K562 (cell line): ENCODE results near the gene ARL8A. TPM values are rescaled to one million over a fixed set of nuclear protein-coding genes. Genes with fewer than 3 reads are reported as not detected.

ENCODE experiments used
- BHLHE40 ChIP-seq: IDR thresholded peaks from 2 replicates; pipeline ENCODE4 v1.6.1; 2011; ENCODE audit warnings: low read length, improper control_type of control experiment
- BRCA1 ChIP-seq, 2 experiments: fragments of 450-650 bp in 1 of 2; sonication (generic) in 1 of 2; formaldehyde crosslinking in 1 of 2; IDR thresholded peaks; 2 replicates each; pipeline versions ENCODE4 v1.5.0 to v1.6.1; 2017 to 2020; ENCODE audit warnings: mild to moderate bottlenecking in 1 of 2, missing genetic modification reagents in 1 of 2
- DMBX1 ChIP-seq: fragments of 250-450 bp; sonication (Bioruptor Pico); IDR thresholded peaks from 2 replicates; pipeline ENCODE4 v1.8.0; 2022; ENCODE audit warnings: inconsistent platforms, mild to moderate bottlenecking, moderate library complexity, borderline replicate concordance
- ELF1 ChIP-seq: fragments of 200-800 bp; sonication (Bioruptor generic); IDR thresholded peaks from 2 replicates; pipeline ENCODE4 v1.6.1; 2016; ENCODE audit warnings: missing genetic modification characterization, missing compliant biosample characterization
- FOS ChIP-seq: IDR thresholded peaks from 3 replicates; pipeline ENCODE4 v1.6.1; 2011; ENCODE audit not compliant: insufficient read length; ENCODE audit errors: extremely low read depth
- GATA2 ChIP-seq: sonication (generic); formaldehyde crosslinking; IDR thresholded peaks from 2 replicates; pipeline ENCODE4 v1.4.0; 2020; ENCODE audit warnings: mild to moderate bottlenecking, missing genetic modification reagents
- KDM2B ChIP-seq: fragments of 250-450 bp; sonication (Bioruptor Pico); IDR thresholded peaks from 2 replicates; pipeline ENCODE4 v1.8.0; 2021; ENCODE audit warnings: mild to moderate bottlenecking, moderate library complexity
- KDM5B ChIP-seq: fragments of 200-600 bp; sonication (generic); IDR thresholded peaks from 2 replicates; pipeline ENCODE4 v1.6.1; 2012; ENCODE audit warnings: low read depth, mild to moderate bottlenecking, moderate library complexity, low read length, control low read depth, inconsistent platforms; ENCODE audit not compliant: insufficient replicate concordance
- KHSRP ChIP-seq: fragments of 450-650 bp; IDR thresholded peaks from 2 replicates; pipeline ENCODE4 v1.6.1; 2017
- L3MBTL2 ChIP-seq: fragments of 450-650 bp; IDR thresholded peaks from 2 replicates; pipeline ENCODE4 v1.6.1; 2016; ENCODE audit warnings: mild to moderate bottlenecking, moderate library complexity
- MAX ChIP-seq: sonication (generic); formaldehyde crosslinking; IDR thresholded peaks from 2 replicates; pipeline ENCODE4 v1.9.0; 2022; ENCODE audit warnings: mild to moderate bottlenecking, missing genetic modification reagents
- PCBP1 ChIP-seq: fragments of 200-400 bp; formaldehyde crosslinking; IDR thresholded peaks from 2 replicates; pipeline ENCODE4 v1.6.1; 2018; ENCODE audit warnings: mild to moderate bottlenecking, low read depth, low read length; ENCODE audit not compliant: poor library complexity, severe bottlenecking
- PHF21A ChIP-seq: fragments of 450-650 bp; IDR thresholded peaks from 2 replicates; pipeline ENCODE4 v1.6.1; 2017; ENCODE audit warnings: low read depth, borderline replicate concordance
- POLR2AphosphoS2 ChIP-seq: IDR thresholded peaks from 2 replicates; pipeline ENCODE4 v1.6.1; 2012; ENCODE audit warnings: low read length, improper control_type of control experiment
- RAD21 ChIP-seq, 2 experiments: fragments of 250-450 bp in 1 of 2; fragments of 450-650 bp in 1 of 2; sonication (Bioruptor Pico) in 1 of 2; formaldehyde crosslinking in 1 of 2; IDR thresholded peaks in 1 of 2; conservative IDR thresholded peaks in 1 of 2; 2 replicates each; pipeline versions ENCODE4 v1.4.0 to v1.8.0; 2020 to 2022; ENCODE audit warnings: mild to moderate bottlenecking in 2 of 2, moderate library complexity in 1 of 2
- RBM17 ChIP-seq: fragments of 200-400 bp; formaldehyde crosslinking; IDR thresholded peaks from 2 replicates; pipeline ENCODE4 v1.6.1; 2017; ENCODE audit warnings: low read depth, mild to moderate bottlenecking, low read length, borderline replicate concordance
- SMARCA5 ChIP-seq: fragments of 450-650 bp; IDR thresholded peaks from 2 replicates; pipeline ENCODE4 v1.6.1; 2016
- TAF1 ChIP-seq: IDR thresholded peaks from 2 replicates; pipeline ENCODE4 v1.6.1; 2011; ENCODE audit warnings: mild to moderate bottlenecking, low read length, moderate library complexity; ENCODE audit not compliant: insufficient read depth, control insufficient read depth, severe bottlenecking; ENCODE audit errors: extremely low read depth
- TEAD1 ChIP-seq, 2 experiments: fragments of 450-650 bp in 1 of 2; sonication (generic) in 1 of 2; formaldehyde crosslinking; IDR thresholded peaks; 2 replicates each; pipeline versions ENCODE4 v1.4.0 to v1.8.0; 2020 to 2022; ENCODE audit warnings: mild to moderate bottlenecking in 2 of 2, missing genetic modification reagents in 1 of 2
- ZSCAN32 ChIP-seq: fragments of 450-650 bp; formaldehyde crosslinking; IDR thresholded peaks from 2 replicates; pipeline ENCODE4 v1.4.0; 2020; ENCODE audit warnings: mild to moderate bottlenecking, moderate library complexity
- ZZZ3 ChIP-seq: fragments of 450-650 bp; IDR thresholded peaks from 2 replicates; pipeline ENCODE4 v1.6.1; 2016; ENCODE audit warnings: antibody characterized with exemption, mild to moderate bottlenecking, moderate library complexity
- polyA plus RNA-seq, 8 experiments: library from polyadenylated mRNA; depleted of rRNA in 4 of 8; stranded (reverse) in 5 of 8; unstranded in 3 of 8; fragments of >200 nt; fragmentation: Nextera tagmentation in 2 of 8; fragmentation: Illumina TruSeq in 1 of 8; extraction: Ambion mirVana in 2 of 8; extraction: Trizol in 1 of 8; gene quantifications; 2 replicates each; pipeline versions ENCODE4 v1.2.1 to v1.2.3, GENCODE V29; 2011 to 2014; ENCODE audit warnings: inconsistent platforms in 1 of 8, missing spikeins in 1 of 8
- total RNA-seq, 7 experiments: library from RNA; depleted of rRNA in 6 of 7; stranded (reverse); fragments of >200 nt in 6 of 7; fragmentation: Illumina TruSeq in 2 of 7; extraction: Trizol in 2 of 7; gene quantifications; 2 replicates each; pipeline versions ENCODE4 v1.2.1 to v1.2.3, GENCODE V29; 2011 to 2021; ENCODE audit warnings: low replicate concordance in 1 of 7
- TF ChIP-seq, protein P1 (sequence below): fragments of 450-650 bp; IDR thresholded peaks from 2 replicates; pipeline ENCODE4 v1.6.1; 2016; ENCODE audit warnings: borderline replicate concordance
- TF ChIP-seq, protein P2 (sequence below): fragments of 450-650 bp; formaldehyde crosslinking; IDR thresholded peaks from 2 replicates; pipeline ENCODE4 v1.4.0; 2020; ENCODE audit warnings: mild to moderate bottlenecking, mixed read lengths
- TF ChIP-seq, protein P3 (sequence below): sonication (generic); formaldehyde crosslinking; IDR thresholded peaks from 2 replicates; pipeline ENCODE4 v1.8.0; 2022; ENCODE audit warnings: mild to moderate bottlenecking, missing genetic modification reagents

ARL8A gene
- total and polyA plus RNA-seq, 9 of the 15 experiments (the other 6 are each of a cell fraction or from before 2014, with no cell fraction given) = 0.17 to 27.3 (median 15.6) TPM

GRCh38 chr1:202105571-202106339 is 38.8 kb downstream of the ARL8A start (continued):
- TF ChIP-seq DMBX1 = no peak
- TF ChIP-seq FOS = no peak
- TF ChIP-seq PCBP1 = no peak
- TF ChIP-seq MAX = no peak
- TF ChIP-seq BRCA1 (IDR thresholded peaks at IDR 0.05) = no peak
- no peak for TF ChIP-seq BRCA1 (CRISPR knock-in tag; IDR thresholded peaks at IDR 0.05)
- TF ChIP-seq KDM2B (CRISPR knock-in tag) = no peak
- TF ChIP-seq POLR2AphosphoS2 = no peak
- TF ChIP-seq RBM17 = no peak
- TF ChIP-seq L3MBTL2 = peak; percentile 35; the same call in 1 of the 2 replicates
- no peak for TF ChIP-seq KDM5B
- TF ChIP-seq GATA2 (CRISPR knock-in tag) = no peak
- TF ChIP-seq TAF1 = no peak
- TF ChIP-seq, protein P1, sequence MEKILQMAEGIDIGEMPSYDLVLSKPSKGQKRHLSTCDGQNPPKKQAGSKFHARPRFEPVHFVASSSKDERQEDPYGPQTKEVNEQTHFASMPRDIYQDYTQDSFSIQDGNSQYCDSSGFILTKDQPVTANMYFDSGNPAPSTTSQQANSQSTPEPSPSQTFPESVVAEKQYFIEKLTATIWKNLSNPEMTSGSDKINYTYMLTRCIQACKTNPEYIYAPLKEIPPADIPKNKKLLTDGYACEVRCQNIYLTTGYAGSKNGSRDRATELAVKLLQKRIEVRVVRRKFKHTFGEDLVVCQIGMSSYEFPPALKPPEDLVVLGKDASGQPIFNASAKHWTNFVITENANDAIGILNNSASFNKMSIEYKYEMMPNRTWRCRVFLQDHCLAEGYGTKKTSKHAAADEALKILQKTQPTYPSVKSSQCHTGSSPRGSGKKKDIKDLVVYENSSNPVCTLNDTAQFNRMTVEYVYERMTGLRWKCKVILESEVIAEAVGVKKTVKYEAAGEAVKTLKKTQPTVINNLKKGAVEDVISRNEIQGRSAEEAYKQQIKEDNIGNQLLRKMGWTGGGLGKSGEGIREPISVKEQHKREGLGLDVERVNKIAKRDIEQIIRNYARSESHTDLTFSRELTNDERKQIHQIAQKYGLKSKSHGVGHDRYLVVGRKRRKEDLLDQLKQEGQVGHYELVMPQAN = no peak
- no peak for TF ChIP-seq ZZZ3
- TF ChIP-seq KHSRP = no peak
- TF ChIP-seq, protein P2, sequence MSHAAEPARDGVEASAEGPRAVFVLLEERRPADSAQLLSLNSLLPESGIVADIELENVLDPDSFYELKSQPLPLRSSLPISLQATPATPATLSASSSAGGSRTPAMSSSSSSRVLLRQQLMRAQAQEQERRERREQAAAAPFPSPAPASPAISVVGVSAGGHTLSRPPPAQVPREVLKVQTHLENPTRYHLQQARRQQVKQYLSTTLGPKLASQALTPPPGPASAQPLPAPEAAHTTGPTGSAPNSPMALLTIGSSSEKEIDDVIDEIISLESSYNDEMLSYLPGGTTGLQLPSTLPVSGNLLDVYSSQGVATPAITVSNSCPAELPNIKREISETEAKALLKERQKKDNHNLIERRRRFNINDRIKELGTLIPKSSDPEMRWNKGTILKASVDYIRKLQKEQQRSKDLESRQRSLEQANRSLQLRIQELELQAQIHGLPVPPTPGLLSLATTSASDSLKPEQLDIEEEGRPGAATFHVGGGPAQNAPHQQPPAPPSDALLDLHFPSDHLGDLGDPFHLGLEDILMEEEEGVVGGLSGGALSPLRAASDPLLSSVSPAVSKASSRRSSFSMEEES = no peak
- TF ChIP-seq SMARCA5 = peak; percentile 95
- no peak for TF ChIP-seq ZSCAN32 (CRISPR knock-in tag)
- no peak for TF ChIP-seq BHLHE40
- TF ChIP-seq, protein P3, sequence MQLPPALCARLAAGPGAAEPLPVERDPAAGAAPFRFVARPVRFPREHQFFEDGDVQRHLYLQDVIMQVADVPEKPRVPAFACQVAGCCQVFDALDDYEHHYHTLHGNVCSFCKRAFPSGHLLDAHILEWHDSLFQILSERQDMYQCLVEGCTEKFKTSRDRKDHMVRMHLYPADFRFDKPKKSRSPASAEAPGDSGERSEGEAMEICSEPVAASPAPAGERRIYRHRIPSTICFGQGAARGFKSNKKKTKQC (CRISPR knock-in tag) = no peak; the same call in 1 of the 2 replicates
- TF ChIP-seq TEAD1 (CRISPR knock-in tag; IDR thresholded peaks at IDR 0.05) = no peak
- TF ChIP-seq RAD21 (CRISPR knock-in tag; conservative IDR thresholded peaks at IDR 0.05 in 1 of 2, IDR thresholded peaks at IDR 0.05 in 1 of 2) = no peak
- TF ChIP-seq ELF1 (tag) = no peak
- TF ChIP-seq PHF21A = peak; percentile 58; the same call in 1 of the 2 replicates
